PC-3 (cell line): ENCODE results near the gene JARID2. TPM values are rescaled to one million over a fixed set of nuclear protein-coding genes. Genes with fewer than 3 reads are reported as not detected.

Experiments used
- ATAC-seq: fragments of 200-7000 bp; cut with Tn5 transposase; 2 replicates; pipeline ENCODE4 v1.9.1; 2020; ENCODE audit warnings: mild to moderate bottlenecking, moderate library complexity
- BruUV-seq: library from RNA; stranded (reverse); fragments of 400-500 nt; replicated peaks from 2 replicates; lab custom pipeline; 2021; lab: Mats Ljungman, UMichigan
- CTCF ChIA-PET: fragments of 300-600 bp; sonication (Branson Sonifier 250); formaldehyde crosslinking; loops from one replicate; lab custom pipeline; 2022; ENCODE audit warnings: antibody characterized with exemption; lab: Charles Lee
- POLR2A ChIA-PET: fragments of 300-600 bp; sonication (Branson Sonifier 250); formaldehyde crosslinking; loops from one replicate; lab custom pipeline; 2022; ENCODE audit warnings: antibody characterized with exemption; ENCODE audit not compliant: unreplicated experiment; lab: Charles Lee
- DNase-seq: peaks from one replicate; pipeline ENCODE4 v3.0.0-alpha.2; 2015
- H2AFZ ChIP-seq: fragments of 300-600 bp; sonication (generic); 2 replicates; pipeline ENCODE4 v1.6.0; 2016; ENCODE audit warnings: antibody characterized with exemption, low read length
- H3F3A ChIP-seq: fragments of 300-600 bp; sonication (generic); one replicate; pipeline ENCODE4 v1.6.0; 2017; ENCODE audit warnings: antibody characterized with exemption, low read length, control low read depth, mild to moderate bottlenecking; ENCODE audit not compliant: unreplicated experiment
- H3K27ac ChIP-seq: fragments of 300-600 bp; sonication (generic); 2 replicates; pipeline ENCODE4 v1.5.1; 2016; ENCODE audit warnings: mild to moderate bottlenecking, low read length
- H3K27me3 ChIP-seq: fragments of 300-600 bp; sonication (generic); 2 replicates; pipeline ENCODE4 v1.6.1; 2016; ENCODE audit warnings: low read length, mixed read lengths
- H3K36me3 ChIP-seq: fragments of 300-600 bp; sonication (generic); 2 replicates; pipeline ENCODE4 v1.6.1; 2016; ENCODE audit warnings: low read depth, mixed run types, low read length, mixed read lengths
- H3K4me1 ChIP-seq: fragments of 300-600 bp; sonication (generic); 2 replicates; pipeline ENCODE4 v1.5.1; 2016; ENCODE audit warnings: low read length; ENCODE audit not compliant: insufficient read depth
- H3K4me2 ChIP-seq: fragments of 300-600 bp; sonication (generic); 2 replicates; pipeline ENCODE4 v1.6.0; 2016; ENCODE audit warnings: low read length
- H3K4me3 ChIP-seq: fragments of 300-600 bp; sonication (generic); 2 replicates; pipeline ENCODE4 v1.5.1; 2016; ENCODE audit warnings: mild to moderate bottlenecking, low read length, mixed read lengths
- H3K79me2 ChIP-seq: fragments of 300-600 bp; sonication (generic); 2 replicates; pipeline ENCODE4 v1.6.1; 2017; ENCODE audit warnings: low read length, mixed read lengths
- H3K9ac ChIP-seq: fragments of 300-600 bp; sonication (generic); 2 replicates; pipeline ENCODE4 v1.6.0; 2016; ENCODE audit warnings: mild to moderate bottlenecking, low read length
- H3K9me2 ChIP-seq: fragments of 300-600 bp; sonication (generic); replicated peaks from 2 replicates; pipeline ENCODE4 v1.6.1; 2016; ENCODE audit warnings: mixed run types, low read length, mixed read lengths
- H3K9me3 ChIP-seq: fragments of 300-600 bp; sonication (generic); 2 replicates; pipeline ENCODE4 v1.6.1; 2016; ENCODE audit warnings: low read length, mixed read lengths
- H4K20me1 ChIP-seq: fragments of 300-600 bp; sonication (generic); 2 replicates; pipeline ENCODE4 v1.6.1; 2016; ENCODE audit warnings: low read length, mixed read lengths
- CTCF ChIP-seq: fragments of 300-600 bp; sonication (generic); conservative IDR thresholded peaks from 2 replicates; pipeline ENCODE4 v1.5.1; 2017; ENCODE audit warnings: antibody characterized with exemption, low read depth, mild to moderate bottlenecking, low read length
- EZH2 ChIP-seq: fragments of 300-600 bp; sonication (generic); IDR thresholded peaks from one replicate; pipeline ENCODE4 v1.6.1; 2017; ENCODE audit warnings: antibody characterized with exemption, mild to moderate bottlenecking, low read length; ENCODE audit not compliant: unreplicated experiment
- EZH2phosphoT487 ChIP-seq: fragments of 300-600 bp; sonication (generic); IDR thresholded peaks from 2 replicates; pipeline ENCODE4 v1.6.1; 2018; ENCODE audit warnings: mild to moderate bottlenecking, antibody characterized with exemption, low read length, borderline replicate concordance
- intact Hi-C: fragments of 100-400 bp; cut with micrococcal nuclease; formaldehyde crosslinking; loops from 2 replicates; pipeline ENCODE4 v1.9.0; 2023
- total RNA-seq: library from RNA; depleted of rRNA; stranded (reverse); fragments of >200 nt; gene quantifications from 2 replicates; pipeline ENCODE4 v1.2.3, GENCODE V29; 2014

JARID2 gene
- total RNA-seq, 1 experiment from 2014 or later: 11.0 TPM

GRCh38 chr6:15411766-15412165 lies 165.9 kb downstream of the JARID2 start:
- H3K9ac ChIP-seq: no peak overlapping the region
- TF ChIP-seq EZH2phosphoT487 (no peak), EZH2 (no peak), CTCF (no peak)
- ATAC-seq: no peak
- no peak overlapping the region for H2AFZ ChIP-seq
- H3K27me3 ChIP-seq: no peaks in the 10 kb centered on the region
- peaks cover 12% of the 10 kb centered on the region for H3K4me1 ChIP-seq
- H3F3A ChIP-seq: no peaks in the 10 kb centered on the region
- H3K9me2 ChIP-seq: no peaks in the 10 kb centered on the region
- no peak for DNase-seq
- no peak overlapping the region for H3K4me3 ChIP-seq
- intact Hi-C loops: no loop called here
- peaks cover 24% of the 10 kb centered on the region for H3K79me2 ChIP-seq
- BruUV-seq: no TSS peak
- no peak overlapping the region for H3K27ac ChIP-seq
- no peaks in the 10 kb centered on the region for H3K36me3 ChIP-seq
- no peaks in the 10 kb centered on the region for H3K9me3 ChIP-seq
- peaks cover 4% of the 10 kb centered on the region; the same call in 1 of the 2 replicates for H4K20me1 ChIP-seq
- H3K4me2 ChIP-seq: no peak overlapping the region
- ChIA-PET CTCF (no interaction called here), POLR2A (no interaction called here)

GRCh38 chr6:15412767-15413166 lies 166.9 kb downstream of the JARID2 start:
- TF ChIP-seq EZH2 (no peak), CTCF (no peak), EZH2phosphoT487 (no peak)
- peaks cover 19% of the 10 kb centered on the region for H3K79me2 ChIP-seq
- H3K36me3 ChIP-seq: no peaks in the 10 kb centered on the region
- no TSS peak for BruUV-seq
- no peak overlapping the region for H3K4me3 ChIP-seq
- no peaks in the 10 kb centered on the region for H3K9me3 ChIP-seq
- CTCF ChIA-PET: no interaction called here
- no peak overlapping the region for H3K4me2 ChIP-seq
- peaks cover 22% of the 10 kb centered on the region for H3K4me1 ChIP-seq
- no peak overlapping the region for H2AFZ ChIP-seq
- no peaks in the 10 kb centered on the region for H3K9me2 ChIP-seq
- ATAC-seq (no peak), DNase-seq (no peak)
- intact Hi-C loops: no loop called here
- peaks cover 4% of the 10 kb centered on the region; the same call in 1 of the 2 replicates for H4K20me1 ChIP-seq
- no peak overlapping the region for H3K9ac ChIP-seq
- no peaks in the 10 kb centered on the region for H3K27me3 ChIP-seq
- POLR2A ChIA-PET: interaction anchor here (0.6 kb wide), 2 partner anchors 719 to 1342 kb away, joined by 11 to 13 read pairs; no protein-coding TSS in a partner anchor
- no peaks in the 10 kb centered on the region for H3F3A ChIP-seq
- no peak overlapping the region for H3K27ac ChIP-seq

GRCh38 chr6:15413466-15414234 lies 167.8 kb downstream of the JARID2 start:
- Histone ChIP-seq H3F3A (no peaks in the 10 kb centered on the region), H4K20me1 (peaks cover 4% of the 10 kb centered on the region; the same call in 1 of the 2 replicates), H3K4me3 (no peak overlapping the region), H3K9me3 (no peaks in the 10 kb centered on the region), H3K27me3 (no peaks in the 10 kb centered on the region), H3K9ac (no peak overlapping the region), H3K79me2 (peaks cover 21% of the 10 kb centered on the region), H3K27ac (no peak overlapping the region), H3K4me1 (peaks cover 28% of the 10 kb centered on the region), H3K4me2 (no peak overlapping the region), H3K9me2 (no peaks in the 10 kb centered on the region), H3K36me3 (peaks cover 3% of the 10 kb centered on the region; the same call in 1 of the 2 replicates), H2AFZ (no peak overlapping the region)
- ChIA-PET CTCF (no interaction called here), POLR2A (no interaction called here)
- ATAC-seq (no peak), DNase-seq (no peak)
- intact Hi-C loops: no loop called here
- TF ChIP-seq EZH2phosphoT487 (no peak), CTCF (no peak), EZH2 (no peak)
- no TSS peak for BruUV-seq
